Activated T-helper 1 cell treated with anti-CD3 and anti-CD28 coated beads, Interleukin-12 subunit alpha, Interleukin-12 subunit beta, Interleukin-2, Interleukin-4 antibody, amounts not matched to agents 30 ng/mL and 10 ng/mL and 1 ng/mL, durations not matched to agents 14 hours and 24 hours and 36 hours (primary cell): ENCODE data around the gene TSPAN9. TPM values are rescaled to one million over a fixed set of nuclear protein-coding genes. Genes with fewer than 3 reads are reported as not detected.

ENCODE experiments used
- DNase-seq: peaks from one replicate; pipeline ENCODE4 v3.0.0; 2021; ENCODE audit warnings: low spot score
- H3K27ac Mint-ChIP-seq: one replicate; pipeline ENCODE4 v1.8.0; 2021; ENCODE audit warnings: mild to moderate bottlenecking, mixed read lengths
- H3K27me3 Mint-ChIP-seq: one replicate; pipeline ENCODE4 v1.8.0; 2022; ENCODE audit warnings: mild to moderate bottlenecking, moderate library complexity, mixed read lengths; ENCODE audit not compliant: insufficient read depth
- H3K36me3 Mint-ChIP-seq: one replicate; pipeline ENCODE4 v1.8.0; 2021; ENCODE audit warnings: low read depth, mixed read lengths
- H3K4me1 Mint-ChIP-seq: one replicate; pipeline ENCODE4 v1.8.0; 2021; ENCODE audit warnings: low read depth, mixed read lengths
- H3K4me3 Mint-ChIP-seq: one replicate; pipeline ENCODE4 v1.8.0; 2021; ENCODE audit warnings: mild to moderate bottlenecking, moderate library complexity, mixed read lengths
- H3K9me3 Mint-ChIP-seq: one replicate; pipeline ENCODE4 v1.8.0; 2021; ENCODE audit warnings: mixed read lengths
- intact Hi-C: fragments of 100-400 bp; cut with micrococcal nuclease; formaldehyde crosslinking; loops from one replicate; pipeline ENCODE4 v1.15.1; 2024
- total RNA-seq: library from RNA; stranded (reverse); gene quantifications from 2 replicates; pipeline ENCODE4 v1.2.3, GENCODE V29; 2022

Gene TSPAN9
- total RNA-seq, 1 donor from 2014 or later = 0.44 TPM

- intact Hi-C loops = no loop called here
- no peak overlapping the region for H3K4me3 Mint-ChIP-seq
- H3K27ac Mint-ChIP-seq = no peak overlapping the region
- DNase-seq = no peak
- H3K9me3 Mint-ChIP-seq = no peaks in the 10 kb centered on the region
- no peaks in the 10 kb centered on the region for H3K4me1 Mint-ChIP-seq
- H3K27me3 Mint-ChIP-seq = peaks cover 21% of the 10 kb centered on the region
- H3K36me3 Mint-ChIP-seq = no peaks in the 10 kb centered on the region
These were observed 128.8 kb downstream of the TSPAN9 start for GRCh38 chr12:3205742-3206519.

DNA sequence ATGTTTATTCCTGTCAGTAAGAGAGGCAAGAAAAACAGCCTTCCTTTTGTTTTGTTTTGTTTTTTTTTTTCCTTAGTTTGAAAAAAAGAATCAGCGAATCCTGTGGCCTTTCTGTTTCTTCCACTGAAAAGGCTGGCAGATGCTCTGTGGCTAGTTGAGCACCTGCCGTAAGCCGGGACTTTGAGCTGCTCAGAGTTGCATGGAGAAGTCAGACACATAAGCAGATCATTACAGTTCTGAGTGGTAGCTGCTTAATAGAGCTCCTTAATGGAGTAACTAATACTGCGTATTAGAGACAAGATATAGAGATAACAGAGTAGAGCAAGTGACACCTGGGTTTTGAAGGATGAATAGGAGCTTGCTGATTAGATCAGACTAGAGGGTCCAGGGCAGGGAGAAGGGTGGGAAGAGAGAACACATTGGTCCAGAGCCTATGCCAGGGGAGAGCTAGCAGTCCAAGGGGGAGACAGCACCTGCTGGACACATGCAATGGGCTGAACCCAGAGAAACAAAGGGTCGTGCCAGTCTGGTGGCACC, 129.4 kb downstream of the TSPAN9 start:
- Mint-ChIP-seq H3K4me1 (no peaks in the 10 kb centered on the region), H3K36me3 (no peaks in the 10 kb centered on the region), H3K4me3 (no peak overlapping the region), H3K9me3 (no peaks in the 10 kb centered on the region), H3K27me3 (peaks cover 14% of the 10 kb centered on the region), H3K27ac (no peak overlapping the region)
- intact Hi-C loops = no loop called here
- DNase-seq = no peak

DNA sequence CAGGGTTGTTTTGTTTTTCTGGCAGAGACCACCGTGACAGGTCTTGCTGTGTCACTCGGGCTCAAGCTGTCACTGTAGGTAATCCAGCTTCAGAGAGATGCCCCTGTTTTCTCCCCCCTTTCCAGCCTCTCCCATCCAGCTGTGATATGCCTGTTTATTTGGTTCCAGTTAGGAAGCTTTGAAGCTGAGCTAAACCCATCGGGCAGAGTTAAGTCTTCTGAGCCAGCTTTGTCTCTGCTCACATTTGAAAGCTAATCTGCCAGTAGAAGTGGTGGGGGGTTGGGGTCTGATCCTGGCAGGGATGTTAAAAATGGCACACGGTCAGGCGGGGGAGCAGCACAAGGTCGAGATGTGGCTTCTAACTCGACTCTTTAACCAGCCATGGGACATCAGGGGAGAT, 130.0 kb downstream of the TSPAN9 start:
- H3K27ac Mint-ChIP-seq = no peak overlapping the region
- H3K4me1 Mint-ChIP-seq = no peaks in the 10 kb centered on the region
- H3K36me3 Mint-ChIP-seq = no peaks in the 10 kb centered on the region
- no peak for DNase-seq
- H3K27me3 Mint-ChIP-seq = peaks cover 9% of the 10 kb centered on the region
- no peaks in the 10 kb centered on the region for H3K9me3 Mint-ChIP-seq
- H3K4me3 Mint-ChIP-seq = no peak overlapping the region
- intact Hi-C loops = no loop called here

GRCh38 chr12:3207858-3208257, 130.7 kb downstream of the TSPAN9 start:
- Mint-ChIP-seq H3K27ac (no peak overlapping the region), H3K4me1 (no peaks in the 10 kb centered on the region), H3K27me3 (peaks cover 10% of the 10 kb centered on the region), H3K36me3 (no peaks in the 10 kb centered on the region), H3K9me3 (no peaks in the 10 kb centered on the region), H3K4me3 (no peak overlapping the region)
- DNase-seq = no peak
- intact Hi-C loops = no loop called here

DNA sequence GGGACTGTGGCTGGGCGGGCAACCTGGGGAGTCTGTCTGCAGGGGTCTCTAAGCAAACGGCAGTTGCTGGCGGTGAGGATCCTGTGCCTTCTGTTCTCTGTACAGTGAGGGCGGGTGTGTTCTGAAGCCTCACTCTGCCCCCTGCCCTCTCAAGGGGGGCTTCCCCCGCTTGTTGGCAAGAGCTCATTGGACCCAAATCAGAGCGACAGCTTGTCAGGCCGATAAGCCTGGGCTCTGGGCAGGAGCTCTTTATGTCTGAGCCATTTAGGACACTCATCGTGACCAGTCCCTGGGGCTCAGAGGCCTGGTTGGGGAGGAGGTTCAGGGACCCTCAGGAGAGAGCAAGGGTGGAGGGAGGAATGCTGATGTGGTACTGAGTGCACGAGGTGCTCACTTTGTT, 136.0 kb downstream of the TSPAN9 start:
- no peak for DNase-seq
- no peaks in the 10 kb centered on the region for H3K9me3 Mint-ChIP-seq
- peaks cover 2% of the 10 kb centered on the region for H3K27me3 Mint-ChIP-seq
- no peak overlapping the region for H3K4me3 Mint-ChIP-seq
- H3K4me1 Mint-ChIP-seq = no peaks in the 10 kb centered on the region
- H3K36me3 Mint-ChIP-seq = no peaks in the 10 kb centered on the region
- intact Hi-C loops = no loop called here
- H3K27ac Mint-ChIP-seq = no peak overlapping the region

- no peaks in the 10 kb centered on the region for H3K36me3 Mint-ChIP-seq
- no peaks in the 10 kb centered on the region for H3K4me1 Mint-ChIP-seq
- H3K27ac Mint-ChIP-seq = no peak overlapping the region
- no peak for DNase-seq
- H3K9me3 Mint-ChIP-seq = no peaks in the 10 kb centered on the region
- H3K27me3 Mint-ChIP-seq = peaks cover 2% of the 10 kb centered on the region
- intact Hi-C loops = no loop called here
- H3K4me3 Mint-ChIP-seq = no peak overlapping the region
These were observed 136.6 kb downstream of the TSPAN9 start for GRCh38 chr12:3213768-3214167.

- intact Hi-C loops = no loop called here
- H3K4me1 Mint-ChIP-seq = no peaks in the 10 kb centered on the region
These were observed 137.6 kb downstream of the TSPAN9 start for GRCh38 chr12:3214526-3215365.

GRCh38 chr12:3215410-3215975, 138.3 kb downstream of the TSPAN9 start:
- intact Hi-C loops = no loop called here
- Mint-ChIP-seq H3K27me3 (peaks cover 2% of the 10 kb centered on the region), H3K4me3 (no peak overlapping the region), H3K9me3 (no peaks in the 10 kb centered on the region), H3K27ac (no peak overlapping the region), H3K4me1 (no peaks in the 10 kb centered on the region), H3K36me3 (no peaks in the 10 kb centered on the region)
- DNase-seq = no peak

More at GRCh38 chr12:3214526-3215365, 137.6 kb downstream of the TSPAN9 start:
- no peak overlapping the region for H3K27ac Mint-ChIP-seq
- H3K9me3 Mint-ChIP-seq = no peaks in the 10 kb centered on the region
- H3K4me3 Mint-ChIP-seq = no peak overlapping the region
- peaks cover 2% of the 10 kb centered on the region for H3K27me3 Mint-ChIP-seq
- no peaks in the 10 kb centered on the region for H3K36me3 Mint-ChIP-seq
- no peak for DNase-seq

DNA sequence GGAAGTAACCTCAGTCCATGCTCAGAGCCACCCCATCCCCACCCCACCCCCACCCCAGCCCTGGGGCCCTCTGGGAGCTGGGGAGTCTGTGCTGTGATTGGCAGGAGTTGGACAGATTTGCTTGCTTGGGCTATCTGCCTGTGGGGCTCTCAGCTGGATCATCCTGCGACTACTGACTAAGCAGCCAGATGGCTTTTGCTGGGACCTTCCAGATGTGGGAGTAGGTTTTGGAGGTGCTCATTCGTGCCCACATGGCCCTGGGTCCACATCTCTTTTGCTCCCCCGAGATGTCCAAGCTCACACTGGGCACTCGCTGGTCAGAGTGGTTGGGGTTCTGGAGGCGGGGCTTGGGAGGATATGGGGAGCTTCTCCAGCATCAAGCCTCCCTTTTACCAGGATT, 138.9 kb downstream of the TSPAN9 start:
- Mint-ChIP-seq H3K4me1 (no peaks in the 10 kb centered on the region), H3K4me3 (no peak overlapping the region), H3K36me3 (no peaks in the 10 kb centered on the region), H3K27ac (no peak overlapping the region), H3K9me3 (no peaks in the 10 kb centered on the region), H3K27me3 (peaks cover 2% of the 10 kb centered on the region)
- DNase-seq = no peak
- intact Hi-C loops = no loop called here

DNA sequence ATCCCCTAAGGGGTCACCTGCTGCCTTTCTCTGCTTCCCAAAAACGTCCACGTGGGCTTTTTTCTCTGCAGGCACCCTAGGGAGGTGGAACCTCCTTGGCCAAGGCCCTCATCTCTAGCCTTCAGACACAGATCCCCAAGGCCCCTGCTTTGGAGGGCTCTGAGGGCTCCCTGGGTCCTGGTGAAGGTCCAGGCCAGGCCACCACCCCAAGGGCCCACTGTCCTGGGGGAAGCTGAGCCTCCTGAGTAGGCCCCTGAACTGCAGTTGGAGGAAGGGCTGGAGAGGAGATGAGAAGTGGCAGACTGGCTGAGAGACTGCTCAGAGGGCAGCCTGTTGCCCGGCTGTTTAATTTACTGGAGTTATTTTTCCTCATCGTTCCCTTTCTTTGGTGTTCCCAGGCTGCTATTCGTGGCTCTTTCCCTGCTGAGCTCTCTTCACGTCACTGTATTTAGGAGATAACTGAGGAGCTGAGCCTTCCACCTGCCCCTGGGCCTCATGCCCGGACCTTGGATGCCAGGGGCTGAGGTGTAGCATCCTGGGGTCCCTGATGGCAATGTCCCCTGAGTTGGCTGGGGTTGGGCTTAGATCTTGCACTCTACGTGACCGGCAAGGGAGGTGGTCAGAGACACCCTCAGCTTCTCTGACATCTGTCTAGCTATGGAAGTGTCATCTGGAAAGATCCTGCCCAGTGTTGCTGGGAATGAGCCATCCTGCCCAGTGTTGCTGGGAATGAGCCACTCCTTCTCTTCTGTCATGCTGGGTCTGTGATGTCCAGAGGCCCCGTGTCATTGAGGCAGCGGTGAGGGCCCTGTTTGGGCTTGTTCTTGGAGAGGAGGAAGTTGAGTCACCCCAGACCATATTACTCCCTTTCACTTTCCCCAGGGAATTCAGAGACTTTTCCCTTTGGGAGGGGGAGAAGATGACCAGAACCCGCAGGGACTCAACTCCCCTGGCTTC, 139.8 kb downstream of the TSPAN9 start:
- DNase-seq = no peak
- intact Hi-C loops = no loop called here
- H3K27me3 Mint-ChIP-seq = peaks cover 2% of the 10 kb centered on the region
- no peaks in the 10 kb centered on the region for H3K4me1 Mint-ChIP-seq
- no peak overlapping the region for H3K4me3 Mint-ChIP-seq
- H3K9me3 Mint-ChIP-seq = no peaks in the 10 kb centered on the region
- H3K27ac Mint-ChIP-seq = no peak overlapping the region
- H3K36me3 Mint-ChIP-seq = no peaks in the 10 kb centered on the region

DNA sequence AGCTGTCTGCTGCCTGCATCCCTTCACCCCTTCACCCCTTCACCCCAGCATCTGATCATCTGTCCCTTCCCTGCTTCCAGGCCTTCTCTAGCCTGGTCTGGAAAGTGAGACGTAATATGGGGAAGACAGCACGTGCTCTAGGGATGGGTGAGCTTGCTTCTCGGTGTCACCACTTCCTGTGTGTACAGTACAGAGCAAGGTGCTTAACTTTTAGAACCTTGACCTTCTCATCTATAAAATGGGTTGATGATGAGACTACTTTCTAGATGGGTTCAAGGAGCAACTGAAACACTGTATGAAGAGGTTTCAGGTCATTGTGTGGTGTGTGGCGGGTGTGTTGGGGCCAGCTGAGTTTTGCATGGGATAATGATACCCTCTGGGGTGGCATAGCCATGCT, 140.5 kb downstream of the TSPAN9 start:
- H3K4me3 Mint-ChIP-seq = no peak overlapping the region
- no peak overlapping the region for H3K27ac Mint-ChIP-seq
- H3K4me1 Mint-ChIP-seq = no peaks in the 10 kb centered on the region
- H3K9me3 Mint-ChIP-seq = no peaks in the 10 kb centered on the region
- no peaks in the 10 kb centered on the region for H3K27me3 Mint-ChIP-seq
- intact Hi-C loops = no loop called here
- DNase-seq = no peak
- H3K36me3 Mint-ChIP-seq = no peaks in the 10 kb centered on the region
